Activated CD4-positive, alpha-beta T cell treated with anti-CD3 and anti-CD28 coated beads, Interleukin-2, amount 50 U/mL, for 4 hours (primary cell): ENCODE data around the gene UQCR10.

Experiments
- DNase-seq, 2 experiments: peaks; one replicate each; pipeline ENCODE4 v3.0.0-alpha.2; 2020

The UQCR10 gene

DNA sequence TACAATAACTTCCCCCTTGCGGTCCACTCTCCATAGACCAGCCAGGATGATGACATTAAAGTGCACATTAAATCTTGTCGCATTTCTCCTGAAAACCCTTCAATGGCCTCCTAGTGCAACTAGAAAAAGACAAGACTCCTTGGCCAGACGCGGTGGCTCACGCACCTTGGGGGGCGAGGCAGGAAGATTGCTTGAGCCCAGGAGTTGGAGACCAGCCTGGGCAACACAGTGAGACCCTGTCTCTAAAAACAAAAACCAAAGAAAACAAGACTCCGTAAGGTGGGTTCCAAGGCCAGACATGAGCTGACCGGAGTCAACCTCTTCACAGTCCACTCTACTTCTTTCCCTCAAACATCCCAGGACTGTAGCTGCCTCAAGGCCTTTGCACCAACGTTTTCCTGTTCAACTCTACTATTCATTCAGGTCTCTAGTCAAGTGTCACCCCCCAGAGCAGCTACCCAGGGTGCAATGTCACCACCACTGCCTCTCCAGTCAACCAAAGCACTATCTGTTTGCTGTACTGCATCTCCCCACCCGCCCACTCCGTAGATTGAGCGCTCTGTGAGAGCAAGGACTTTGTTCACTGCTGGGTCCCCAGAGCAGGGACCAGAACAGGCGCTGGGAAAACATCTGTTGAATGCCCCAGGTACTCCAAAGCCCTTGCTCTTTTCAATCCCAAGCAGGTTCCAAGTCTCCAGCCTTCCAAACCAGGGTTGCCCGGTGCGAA is 1.1 kb upstream of the UQCR10 start:
- peak in 1 of 2 experiments; percentile 11 for DNase-seq

DNA sequence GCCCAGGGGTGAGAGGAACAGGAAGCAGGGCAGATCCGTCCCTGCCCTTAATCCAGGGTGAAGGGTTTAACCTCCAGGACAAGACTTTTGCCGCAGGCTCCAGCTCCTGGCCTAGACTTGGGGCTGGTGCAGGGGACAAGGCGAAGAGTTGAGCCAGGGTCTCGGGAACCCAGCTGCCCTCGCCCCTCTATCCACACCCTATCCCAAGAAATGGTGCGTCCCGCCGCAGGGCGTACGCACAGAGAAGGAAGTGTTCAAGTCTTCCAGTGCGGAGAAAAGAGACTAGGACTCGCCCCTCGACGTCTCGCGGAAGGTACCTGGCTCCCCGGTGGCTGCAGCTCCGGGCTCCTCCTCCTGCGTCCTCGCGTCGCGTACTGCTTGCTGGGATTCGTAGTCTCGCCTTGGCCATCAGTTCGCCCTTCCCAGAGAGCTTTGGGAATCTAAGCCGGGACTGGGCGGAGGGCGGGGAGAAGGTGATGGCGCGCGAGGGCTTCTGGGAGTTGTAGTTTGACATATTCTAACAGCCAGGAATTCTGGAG is 468 bp upstream of the UQCR10 start, which contains the start of gene ZMAT5:
Gene ZMAT5 (minus strand): TSS at position 376 of the 539 bp plus-strand sequence. CDS start 18,463 bp downstream, outside the sequence.
- peak; percentile 88 to 90 for DNase-seq

- no peak for DNase-seq
Measured at GRCh38 chr22:29768052-29768693, 1.0 kb downstream of the UQCR10 start.

- no peak for DNase-seq
Measured at GRCh38 chr22:29769723-29770321, 2.7 kb downstream of the UQCR10 start.

DNA sequence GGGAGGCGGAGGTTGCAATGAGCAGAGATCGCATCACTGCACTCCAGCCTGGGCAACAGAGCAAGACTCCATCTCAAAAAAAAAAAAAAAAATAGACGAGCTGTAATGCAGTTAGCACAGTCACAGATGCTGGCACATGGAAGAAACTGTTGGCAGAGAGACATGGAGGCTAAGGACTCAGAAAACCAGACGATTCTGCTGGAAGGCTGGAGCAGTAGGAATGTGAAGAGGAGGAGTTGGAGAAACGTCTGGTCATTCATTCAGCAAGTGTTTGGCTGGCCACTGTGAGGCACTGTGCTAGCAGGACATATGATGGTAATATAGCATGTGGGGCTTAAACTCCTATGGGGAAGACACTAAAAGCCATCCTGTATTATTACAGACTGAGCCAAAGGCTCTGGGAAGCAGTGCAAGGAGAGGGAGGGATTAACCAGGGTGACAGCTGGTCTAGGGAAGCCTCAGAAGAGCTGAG is 5.0 kb downstream of the UQCR10 start:
- DNase-seq: no peak

- no peak for DNase-seq
Measured at GRCh38 chr22:29773233-29773632, 6.1 kb downstream of the UQCR10 start.

DNA sequence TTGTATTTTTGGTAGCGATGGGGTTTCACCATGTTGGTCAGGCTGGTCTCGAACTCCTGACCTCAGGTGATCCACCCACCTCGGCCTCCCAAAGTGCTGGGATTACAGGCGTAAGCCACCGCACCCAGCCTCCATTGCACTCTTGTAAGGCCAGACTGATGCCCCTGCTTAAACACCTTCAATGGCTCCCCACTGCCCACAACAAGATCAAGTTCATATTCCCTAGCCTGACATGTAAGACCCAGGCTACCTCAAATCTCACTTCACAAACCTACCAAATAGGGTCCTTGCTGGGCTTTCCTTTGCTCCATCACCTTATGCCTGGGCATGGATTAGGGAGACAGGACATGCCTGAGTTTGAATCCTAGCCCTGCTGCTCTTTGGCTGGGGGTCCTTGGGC is 13.1 kb downstream of the UQCR10 start:
- no peak for DNase-seq

DNA sequence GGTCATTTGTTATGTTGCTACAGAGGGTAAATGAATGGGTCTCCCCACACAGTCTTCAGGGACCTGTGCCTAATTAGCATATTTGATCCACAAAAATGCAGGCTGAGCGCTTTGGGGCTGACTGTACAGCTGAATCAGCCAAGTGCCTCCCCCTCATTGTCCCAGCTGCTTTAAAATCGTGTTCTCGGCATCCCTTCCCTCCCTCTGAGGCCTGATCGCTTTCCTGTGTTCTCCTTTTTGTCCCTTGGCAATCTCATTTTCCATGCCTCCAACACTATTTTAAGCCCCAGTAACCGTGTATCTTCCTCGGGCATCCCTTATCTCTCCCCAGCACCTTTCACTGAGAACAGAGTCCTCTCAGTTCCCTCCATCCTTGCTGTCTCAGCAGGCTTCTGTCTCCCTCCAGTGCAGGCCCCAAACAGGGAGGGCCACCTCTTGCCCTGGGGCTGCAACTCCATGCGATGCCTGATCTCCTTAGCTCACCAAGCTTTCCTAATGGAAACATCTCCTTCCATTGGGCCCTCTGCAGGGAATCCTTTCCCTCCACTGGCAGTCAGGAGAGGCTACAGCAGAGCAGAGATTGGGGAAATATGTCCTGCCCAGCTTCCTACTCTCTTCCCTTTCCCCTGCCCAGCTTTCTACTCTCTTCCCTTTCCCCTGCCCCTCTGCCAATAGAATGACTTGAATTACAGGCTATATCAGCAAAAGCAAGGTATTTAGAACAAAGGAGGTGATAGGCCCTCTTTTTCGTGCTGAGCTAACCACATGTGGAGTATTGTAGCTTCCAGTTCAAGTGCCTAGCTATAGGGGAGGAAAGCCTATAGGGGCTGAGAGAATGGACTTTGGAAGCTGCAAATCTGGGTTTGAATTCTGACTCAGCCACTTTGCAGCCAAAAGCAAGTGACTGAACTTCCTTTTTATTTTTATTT is 13.8 kb downstream of the UQCR10 start:
- no peak for DNase-seq

DNA sequence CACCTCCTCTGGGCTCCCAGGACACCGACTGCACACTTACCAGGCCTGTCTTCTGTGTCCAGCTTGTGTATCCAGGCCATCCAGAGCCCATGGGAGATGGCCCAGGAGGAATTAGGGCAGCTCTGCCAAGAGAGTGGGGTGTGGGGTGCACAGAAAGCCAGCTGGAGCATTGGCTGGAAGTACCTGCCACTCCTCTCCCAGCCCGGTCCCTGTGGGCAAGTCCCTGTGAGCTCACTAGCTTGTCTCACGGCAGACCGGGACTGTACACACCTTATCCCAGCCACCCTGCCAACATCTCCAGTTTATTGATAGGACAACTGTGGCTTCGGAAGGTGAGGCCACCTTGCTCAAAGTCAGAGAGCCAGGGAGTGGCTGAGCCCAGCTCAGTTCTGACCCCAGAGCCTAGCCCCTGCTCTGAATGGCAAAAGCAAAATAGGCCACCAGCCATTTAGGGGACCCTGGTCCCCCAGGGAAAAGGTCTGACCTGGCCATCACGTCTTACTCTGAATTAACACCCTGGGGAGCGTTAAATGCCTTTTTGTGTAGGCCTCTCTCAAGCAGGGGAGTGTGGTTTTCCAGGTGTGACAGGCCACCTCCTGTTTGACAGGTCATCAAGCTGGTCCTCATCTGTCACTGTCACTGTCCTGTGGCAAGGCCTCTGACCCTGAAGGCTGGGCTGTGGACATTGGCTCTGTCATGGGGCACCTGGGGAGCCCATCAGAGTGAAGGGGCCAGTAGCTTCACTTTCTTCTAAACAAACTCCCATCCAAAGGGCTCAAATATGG is 15.1 kb downstream of the UQCR10 start:
- DNase-seq: no peak

DNA sequence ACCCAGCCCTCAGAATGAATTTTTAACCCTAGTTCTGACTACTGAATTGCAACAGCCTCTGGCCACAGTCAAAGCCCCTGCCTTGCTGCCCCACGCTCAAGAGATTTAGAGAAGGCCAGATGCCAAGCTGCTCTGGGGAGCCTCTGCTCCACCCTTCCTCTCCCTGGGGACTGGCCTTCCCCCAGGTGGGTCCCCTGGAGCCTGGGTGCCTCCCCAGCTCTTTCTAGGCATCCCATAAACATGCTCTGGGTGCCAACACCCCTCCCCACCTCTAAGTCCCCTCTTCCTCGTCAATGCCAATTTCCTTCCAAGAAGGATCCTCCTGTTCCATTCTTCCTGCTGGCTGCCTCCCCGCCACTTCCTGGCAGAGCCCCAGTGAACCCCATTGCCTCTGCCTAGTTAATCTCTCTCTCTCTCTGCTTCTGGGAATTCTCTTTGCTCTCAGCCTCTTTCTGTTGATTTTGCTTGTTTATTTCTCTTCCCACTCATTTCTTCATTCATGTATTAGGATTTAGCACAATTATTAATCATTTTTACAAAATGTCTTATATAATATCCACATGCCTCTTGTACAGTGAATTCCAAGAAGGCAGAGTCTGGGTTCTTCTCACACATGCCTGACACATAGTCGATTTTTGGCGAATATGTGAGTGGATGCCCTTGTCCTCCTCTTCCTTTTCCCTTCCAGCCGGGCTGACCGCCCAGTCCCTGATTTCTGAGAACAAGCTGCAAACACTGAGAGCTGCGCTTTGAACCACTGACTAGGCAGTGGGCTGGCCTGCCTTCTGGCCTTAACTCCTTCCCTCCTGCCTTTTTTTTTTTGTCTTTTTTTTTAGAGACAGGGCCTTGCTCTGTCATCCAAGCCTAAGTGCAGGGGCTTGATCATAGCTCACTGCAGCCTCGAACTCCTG is 17.5 kb downstream of the UQCR10 start:
- DNase-seq: no peak

DNA sequence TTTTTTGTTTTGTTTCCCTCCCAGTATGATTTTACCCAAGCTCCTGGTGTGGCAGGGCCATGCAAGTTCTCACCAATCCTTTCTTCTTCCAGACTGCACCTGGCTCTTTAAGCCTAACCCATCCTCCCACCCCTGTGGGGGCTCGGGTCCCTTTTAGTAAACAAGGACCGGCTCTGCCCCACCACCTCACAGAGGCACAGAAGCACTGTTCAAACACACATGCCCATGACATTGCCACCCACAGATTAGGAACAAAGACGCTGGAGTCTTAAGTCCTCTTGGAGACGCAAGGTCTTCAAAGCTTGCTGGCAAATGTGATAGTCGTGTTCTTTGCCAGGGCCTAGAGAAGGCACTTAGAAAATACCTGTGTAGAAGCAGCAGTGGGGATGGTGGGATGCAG is 18.9 kb downstream of the UQCR10 start:
- DNase-seq: no peak

DNA sequence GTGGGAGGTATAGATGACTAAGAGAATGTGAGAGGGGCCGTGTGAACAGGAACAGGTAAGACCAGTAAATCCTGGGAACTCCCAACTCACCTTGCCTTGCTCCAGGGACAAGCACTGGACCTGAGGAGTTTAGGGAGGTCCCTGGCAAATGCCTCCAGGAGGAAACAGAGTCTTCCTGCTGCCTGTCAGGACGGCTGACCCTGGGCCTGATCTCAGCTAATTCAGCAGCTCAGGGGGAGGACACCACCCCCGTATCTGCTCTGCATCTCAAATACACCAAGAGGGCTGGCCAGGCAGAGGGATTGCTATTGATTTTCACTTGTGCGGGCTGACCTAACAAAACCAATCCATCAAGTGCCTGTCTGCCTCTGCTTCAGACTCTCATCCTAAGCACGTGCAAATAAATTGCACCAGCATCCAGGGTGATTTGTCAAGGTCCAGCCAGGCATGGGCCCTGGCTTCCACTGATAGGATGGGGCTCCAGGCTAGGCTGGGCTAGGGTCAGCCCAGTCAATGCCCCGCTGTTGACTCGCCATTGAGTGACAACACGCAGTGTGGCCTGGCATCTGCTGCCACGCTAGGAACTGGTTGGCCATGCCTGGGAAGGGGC is 20.3 kb downstream of the UQCR10 start:
- no peak for DNase-seq

- DNase-seq: no peak
Measured at GRCh38 chr22:29788339-29789279, 21.4 kb downstream of the UQCR10 start.

DNA sequence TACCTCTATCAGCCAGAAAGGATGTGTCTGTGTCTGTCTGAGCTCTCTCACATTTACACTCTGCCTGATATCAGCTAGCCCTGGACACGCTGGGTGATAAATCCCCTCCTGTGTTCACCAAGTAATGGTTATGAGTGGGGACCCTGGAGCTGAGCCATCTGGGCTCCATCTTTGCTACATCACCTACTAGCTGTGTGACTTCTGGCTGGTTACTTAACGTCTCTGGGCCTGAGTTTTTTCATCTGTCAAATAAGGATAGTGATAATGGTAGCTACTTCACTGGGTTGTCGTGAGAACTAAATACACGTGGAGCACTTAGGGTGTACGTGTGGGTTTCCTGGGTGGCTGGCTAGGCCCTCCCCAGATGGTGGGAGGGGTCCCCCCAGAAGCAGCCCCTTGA is 22.9 kb downstream of the UQCR10 start:
- no peak for DNase-seq

- no peak for DNase-seq
Measured at GRCh38 chr22:29793396-29793795, 26.2 kb downstream of the UQCR10 start.

DNA sequence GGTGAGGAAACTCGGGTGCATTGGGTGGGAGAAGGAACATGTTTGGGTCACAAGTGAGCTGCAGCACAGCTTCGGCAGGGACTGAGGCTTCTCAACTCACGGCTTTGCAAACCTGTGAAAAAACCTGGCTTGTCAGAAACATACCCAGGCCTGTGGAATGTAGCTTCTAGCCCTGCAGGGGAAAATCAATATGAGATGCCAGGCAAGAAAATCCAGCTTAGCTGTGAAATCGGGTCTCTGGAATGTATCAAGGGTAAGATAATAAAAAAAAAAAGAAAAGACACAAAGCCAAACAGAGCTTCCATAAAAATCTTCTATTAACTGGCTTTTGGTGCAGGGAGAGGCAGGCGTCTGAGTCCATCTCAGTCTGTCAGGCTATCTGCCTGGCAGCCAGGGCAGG is 28.5 kb downstream of the UQCR10 start:
- DNase-seq: no peak

DNA sequence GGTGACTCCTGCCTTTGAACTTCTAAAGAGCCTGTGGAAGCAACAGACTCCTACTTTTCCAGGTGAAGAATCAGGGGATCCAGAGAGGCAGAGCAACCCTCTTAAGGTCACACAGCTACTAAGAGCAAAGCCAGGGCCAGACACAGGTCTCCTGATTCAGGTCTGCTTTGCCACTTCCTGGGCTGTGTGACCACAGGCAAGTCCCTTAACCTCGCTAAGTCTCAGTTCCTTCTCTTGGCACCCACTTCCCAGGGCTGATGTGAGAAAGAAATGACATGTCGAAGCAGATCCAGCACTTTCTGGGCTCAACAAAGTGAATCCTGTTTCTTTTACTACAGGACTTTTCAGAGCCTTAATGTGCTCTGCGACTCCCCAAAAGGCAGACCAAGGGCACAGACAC is 30.2 kb downstream of the UQCR10 start:
- DNase-seq: no peak

DNA sequence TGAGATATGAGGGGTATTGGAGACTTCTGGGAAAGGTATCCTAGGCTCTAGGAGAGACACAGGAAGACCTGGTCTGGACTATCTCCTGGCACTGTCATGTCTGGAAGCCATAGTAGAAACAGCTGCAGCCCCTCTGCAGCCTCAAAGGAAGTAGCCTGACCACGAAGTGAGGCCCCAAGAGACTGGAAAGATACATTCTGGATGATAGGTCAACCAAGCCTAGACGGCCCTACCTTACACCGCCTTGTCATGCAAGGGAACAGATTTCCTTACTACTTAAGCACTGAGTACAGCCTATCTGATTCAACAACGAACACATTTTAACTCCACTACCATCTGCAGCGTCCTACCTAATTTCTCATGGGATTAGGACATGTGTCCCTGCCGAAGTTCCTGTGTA is 31.1 kb downstream of the UQCR10 start:
- no peak for DNase-seq

- DNase-seq: no peak
Measured at GRCh38 chr22:29798801-29799200, 31.6 kb downstream of the UQCR10 start.
